ENCODE measurements around the gene PRKCA. TPM values are rescaled to one million over a fixed set of nuclear protein-coding genes. Genes with fewer than 3 reads are reported as not detected.

The PRKCA gene
- total RNA-seq, 2 donors from 2014 or later: 84.9 to 93.9 TPM

DNA sequence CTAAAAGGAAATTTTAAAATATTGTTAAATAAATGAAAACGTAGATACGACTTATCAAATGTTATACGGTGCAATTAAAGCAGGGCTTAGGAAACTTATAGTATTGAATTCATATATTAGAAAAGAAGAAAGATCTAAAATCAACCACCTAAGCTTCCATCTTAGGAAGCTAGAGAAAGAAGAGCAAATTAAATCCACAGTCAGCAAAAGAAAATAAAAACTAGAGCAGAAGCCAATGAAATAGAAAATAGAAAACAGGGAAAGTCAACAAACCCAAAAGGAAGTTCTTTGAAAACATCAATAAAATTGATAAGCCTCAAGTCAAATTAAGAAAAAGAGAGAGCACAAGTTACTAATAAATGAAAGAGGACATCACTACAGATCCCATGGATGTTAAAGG, 457.9 kb downstream of the PRKCA start:
- Mint-ChIP-seq H3K27me3 (no peaks in the 10 kb centered on the region), H3K36me3 (ENCODE audit: low read depth) (peaks cover 5% of the 10 kb centered on the region), H3K4me1 (peaks cover 2% of the 10 kb centered on the region), H3K4me3 (no peak overlapping the region), H3K27ac (no peak overlapping the region)
- DNase-seq (no peak), ATAC-seq (no peak)
- no peaks in the 10 kb centered on the region for H3K9me3 ChIP-seq (ENCODE audit: control insufficient read depth, low read length, poor library complexity, severe bottlenecking)

DNA sequence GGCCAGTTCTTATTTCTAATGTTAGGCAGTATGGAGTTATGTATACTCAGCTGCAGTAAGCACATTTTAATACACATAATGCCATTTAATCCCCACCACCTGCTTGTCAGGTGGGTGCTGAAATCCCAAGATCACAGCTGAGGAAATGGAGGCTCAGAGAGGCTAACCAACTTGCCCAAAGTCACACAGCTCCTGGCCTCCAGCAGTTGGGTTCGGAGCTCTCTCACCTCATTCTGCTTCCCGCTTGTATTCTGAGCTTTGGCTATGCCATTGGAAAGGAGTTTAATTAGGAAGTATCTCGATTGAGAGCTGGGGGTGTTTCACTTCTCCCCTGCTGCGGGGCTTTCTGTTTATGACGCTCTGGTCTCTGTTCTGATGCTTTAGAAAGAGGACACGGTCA, 459.9 kb downstream of the PRKCA start:
- Mint-ChIP-seq H3K27ac (no peak overlapping the region), H3K4me1 (peaks cover 2% of the 10 kb centered on the region), H3K4me3 (no peak overlapping the region), H3K36me3 (ENCODE audit: low read depth) (peaks cover 6% of the 10 kb centered on the region), H3K27me3 (no peaks in the 10 kb centered on the region)
- H3K9me3 ChIP-seq (ENCODE audit: control insufficient read depth, low read length, poor library complexity, severe bottlenecking): no peaks in the 10 kb centered on the region
- DNase-seq (no peak), ATAC-seq (no peak)

DNA sequence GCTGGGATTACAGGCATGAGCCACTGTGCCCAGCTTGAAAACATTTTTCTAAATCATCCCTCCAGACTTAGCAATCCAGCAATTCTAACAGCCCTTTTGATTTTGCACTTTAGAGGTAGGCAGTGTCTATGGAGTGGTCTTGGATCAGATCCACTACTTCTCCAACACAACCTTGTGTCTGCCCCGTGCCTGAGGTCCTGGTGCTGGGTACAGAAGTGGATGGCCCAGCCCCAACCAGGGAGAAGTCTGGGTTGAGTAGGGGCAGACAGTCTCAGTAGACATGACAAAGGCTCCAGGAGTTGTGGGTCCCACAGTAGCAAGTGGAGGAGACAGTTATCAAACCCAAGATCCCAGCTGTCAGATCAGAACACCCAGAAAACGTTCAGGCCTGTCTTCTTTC, 460.6 kb downstream of the PRKCA start:
- H3K4me3 Mint-ChIP-seq: no peak overlapping the region
- H3K4me1 Mint-ChIP-seq: peaks cover 2% of the 10 kb centered on the region
- ATAC-seq: no peak
- H3K27me3 Mint-ChIP-seq: no peaks in the 10 kb centered on the region
- H3K9me3 ChIP-seq (ENCODE audit: control insufficient read depth, low read length, poor library complexity, severe bottlenecking): no peaks in the 10 kb centered on the region
- no peak for DNase-seq
- peaks cover 6% of the 10 kb centered on the region for H3K36me3 Mint-ChIP-seq (ENCODE audit: low read depth)
- H3K27ac Mint-ChIP-seq: no peak overlapping the region

DNA sequence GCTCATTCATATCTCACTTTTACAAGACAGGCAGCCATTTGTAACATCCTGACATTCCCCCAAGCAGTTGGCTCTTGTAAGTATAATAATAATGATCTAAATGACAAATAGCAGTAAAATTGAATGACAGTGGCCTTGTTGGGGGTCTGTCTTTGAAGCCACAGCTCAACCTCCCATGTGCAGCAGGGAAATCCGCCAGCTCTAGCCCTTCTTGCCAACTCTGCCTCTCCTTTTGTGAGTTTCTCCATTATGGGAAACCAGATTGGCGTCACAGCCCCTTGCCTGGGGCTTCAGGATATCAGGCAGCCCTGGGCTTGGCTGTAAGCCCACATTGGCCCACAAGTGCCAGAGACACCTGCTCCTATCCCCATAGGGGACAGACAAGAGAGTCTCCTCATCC, 462.1 kb downstream of the PRKCA start:
- no peaks in the 10 kb centered on the region for H3K27me3 Mint-ChIP-seq
- no peak overlapping the region for H3K4me3 Mint-ChIP-seq
- no peak overlapping the region for H3K27ac Mint-ChIP-seq
- DNase-seq (no peak), ATAC-seq (no peak)
- H3K9me3 ChIP-seq (ENCODE audit: control insufficient read depth, low read length, poor library complexity, severe bottlenecking): no peaks in the 10 kb centered on the region
- peaks cover 6% of the 10 kb centered on the region for H3K36me3 Mint-ChIP-seq (ENCODE audit: low read depth)
- peaks cover 3% of the 10 kb centered on the region for H3K4me1 Mint-ChIP-seq

DNA sequence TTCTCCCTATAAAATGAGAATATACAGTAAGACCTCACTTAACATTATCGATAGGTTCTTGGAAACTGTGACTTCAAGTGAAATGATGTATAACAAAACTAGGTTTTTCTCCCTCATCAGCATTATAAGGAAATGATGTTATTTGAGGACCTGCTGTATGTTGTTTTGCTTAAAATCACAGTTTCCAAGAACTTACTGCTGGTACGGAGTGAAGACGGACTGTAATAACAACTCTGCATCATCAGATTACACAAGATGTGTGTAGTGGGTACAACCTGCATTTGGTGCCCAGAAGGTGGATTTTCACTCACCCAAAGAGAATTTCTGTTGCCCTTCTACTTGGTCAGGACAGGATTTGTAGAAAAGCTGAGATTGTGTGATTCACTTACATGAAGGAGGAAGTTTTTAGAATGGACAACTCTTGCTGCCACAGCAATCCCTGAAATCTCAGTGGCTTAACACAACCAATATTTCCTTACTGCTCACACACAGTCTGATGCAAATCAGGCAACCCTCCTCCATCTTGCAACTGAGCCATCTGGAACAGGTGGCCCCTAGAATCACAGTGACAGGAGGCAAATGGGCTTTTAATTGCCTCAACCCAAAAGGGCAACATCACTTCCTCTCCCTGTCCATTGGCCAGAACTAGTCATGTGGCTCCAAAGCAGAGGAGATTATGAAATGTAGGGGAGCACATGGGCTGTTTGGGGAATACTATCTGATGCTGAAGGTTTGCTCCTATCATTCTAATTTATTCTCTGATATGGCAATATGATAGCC, 464.9 kb downstream of the PRKCA start:
- Mint-ChIP-seq H3K27me3 (no peaks in the 10 kb centered on the region), H3K27ac (no peak overlapping the region), H3K4me1 (peaks cover 3% of the 10 kb centered on the region), H3K36me3 (ENCODE audit: low read depth) (peaks cover 8% of the 10 kb centered on the region), H3K4me3 (no peak overlapping the region)
- no peaks in the 10 kb centered on the region for H3K9me3 ChIP-seq (ENCODE audit: control insufficient read depth, low read length, poor library complexity, severe bottlenecking)
- no peak for ATAC-seq
- no peak for DNase-seq

DNA sequence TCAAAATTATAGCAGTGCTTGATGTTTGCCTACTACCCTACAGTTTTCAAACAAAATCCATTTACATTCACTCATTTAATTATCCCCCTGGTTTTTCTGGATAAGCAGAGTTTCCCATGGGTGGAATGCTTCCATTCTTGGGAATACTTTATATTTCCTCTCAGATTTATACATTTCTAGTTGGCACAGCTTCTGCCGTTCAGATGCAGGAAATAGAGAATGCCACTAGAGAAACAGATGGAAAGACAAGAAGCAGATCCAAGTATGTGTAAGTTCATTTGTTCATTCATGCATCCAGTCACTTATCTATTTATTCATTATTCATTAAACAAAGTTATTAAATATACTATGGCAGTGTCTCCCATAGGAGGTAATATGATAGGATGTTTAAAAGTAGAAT, 467.5 kb downstream of the PRKCA start:
- no peaks in the 10 kb centered on the region for H3K9me3 ChIP-seq (ENCODE audit: control insufficient read depth, low read length, poor library complexity, severe bottlenecking)
- Mint-ChIP-seq H3K27ac (peak overlapping the region; percentile 21), H3K27me3 (no peaks in the 10 kb centered on the region), H3K4me3 (no peak overlapping the region), H3K36me3 (ENCODE audit: low read depth) (peaks cover 8% of the 10 kb centered on the region), H3K4me1 (peaks cover 3% of the 10 kb centered on the region)
- DNase-seq (no peak), ATAC-seq (no peak)

DNA sequence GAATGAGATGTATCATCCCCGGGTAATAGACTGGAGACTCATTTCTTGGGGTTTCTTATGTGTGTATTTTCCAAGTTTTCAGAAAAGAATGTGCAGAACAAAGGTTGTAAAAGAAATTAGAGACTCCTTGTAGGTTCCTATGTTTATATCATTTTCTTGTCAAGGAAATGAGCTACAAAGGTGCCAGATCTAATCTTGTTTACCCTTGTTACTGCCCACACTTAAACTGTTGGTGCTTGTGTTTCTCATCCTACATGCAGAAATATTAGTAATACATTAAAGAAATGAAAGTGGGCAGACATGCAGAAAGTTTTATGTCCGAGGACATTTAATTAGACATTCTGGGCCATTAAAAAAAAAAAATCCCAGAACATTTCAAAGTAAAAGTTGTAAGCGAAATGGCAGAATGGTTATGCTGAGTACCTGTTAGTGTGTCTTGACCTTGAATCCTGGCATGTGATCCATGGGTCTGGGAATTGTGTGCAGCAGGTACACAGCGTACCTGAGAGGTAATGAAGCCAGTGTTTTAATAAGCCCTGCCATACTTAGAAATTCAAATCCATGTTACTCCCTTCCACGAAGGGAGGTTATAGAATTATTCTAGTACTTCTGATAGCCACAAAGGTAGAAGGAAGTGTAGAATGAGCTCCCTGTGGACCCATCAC, 469.9 kb downstream of the PRKCA start:
- no peak overlapping the region for H3K4me3 Mint-ChIP-seq
- H3K9me3 ChIP-seq (ENCODE audit: control insufficient read depth, low read length, poor library complexity, severe bottlenecking): no peaks in the 10 kb centered on the region
- peaks cover 11% of the 10 kb centered on the region for H3K36me3 Mint-ChIP-seq (ENCODE audit: low read depth)
- no peaks in the 10 kb centered on the region for H3K27me3 Mint-ChIP-seq
- ATAC-seq (no peak), DNase-seq (no peak)
- peaks cover 3% of the 10 kb centered on the region for H3K4me1 Mint-ChIP-seq
- H3K27ac Mint-ChIP-seq: peak overlapping the region; percentile 61

DNA sequence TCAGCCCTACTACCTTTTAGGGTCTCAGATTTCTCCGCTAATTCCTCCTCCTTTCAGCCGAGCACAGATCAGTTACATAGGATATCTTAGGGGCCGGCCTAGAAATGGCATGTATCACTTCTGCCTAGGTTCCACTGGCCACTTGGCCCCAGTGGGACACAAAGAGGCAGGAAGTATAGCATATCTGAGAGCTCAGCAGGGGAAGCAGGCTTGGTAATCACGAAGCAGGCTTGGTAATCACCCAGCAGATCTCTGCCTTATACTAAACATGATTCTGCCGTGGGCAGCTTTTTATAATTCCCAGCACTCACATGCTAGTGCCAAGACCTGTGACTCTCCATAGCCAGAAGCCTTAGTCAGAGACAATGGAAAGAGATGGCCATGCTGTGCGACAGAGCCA, 472.9 kb downstream of the PRKCA start:
- ATAC-seq (no peak), DNase-seq (no peak)
- Mint-ChIP-seq H3K27me3 (no peaks in the 10 kb centered on the region), H3K4me1 (no peaks in the 10 kb centered on the region), H3K4me3 (no peak overlapping the region), H3K36me3 (ENCODE audit: low read depth) (peaks cover 11% of the 10 kb centered on the region), H3K27ac (peak overlapping the region; percentile 69)
- no peaks in the 10 kb centered on the region for H3K9me3 ChIP-seq (ENCODE audit: control insufficient read depth, low read length, poor library complexity, severe bottlenecking)

DNA sequence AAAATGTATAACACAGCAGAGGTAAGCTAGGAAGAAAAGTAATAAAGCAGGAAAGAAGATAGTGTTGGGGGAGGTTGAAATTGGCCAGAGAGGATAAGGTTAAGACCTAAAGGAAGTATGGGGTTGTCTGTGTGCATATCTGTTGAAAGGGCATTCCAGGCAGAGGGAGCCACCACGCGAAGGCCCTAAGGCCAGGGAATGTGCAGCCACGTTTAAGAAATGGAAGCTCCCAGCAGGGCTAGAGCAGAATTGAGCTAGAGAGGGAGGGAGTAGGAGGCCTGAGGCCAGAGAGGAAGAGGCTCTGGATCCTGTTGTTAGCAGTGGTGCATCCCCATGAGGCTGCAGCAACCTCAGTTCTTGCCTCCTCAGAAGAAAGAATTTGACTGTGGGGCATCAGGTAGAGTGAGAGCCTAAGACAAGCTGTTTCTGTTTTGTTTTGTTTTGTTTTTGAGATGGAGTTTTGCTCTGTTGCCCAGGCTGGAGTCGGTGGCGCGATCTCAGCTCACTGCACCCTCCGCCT, 473.5 kb downstream of the PRKCA start:
- H3K27me3 Mint-ChIP-seq: no peaks in the 10 kb centered on the region
- peaks cover 8% of the 10 kb centered on the region for H3K36me3 Mint-ChIP-seq (ENCODE audit: low read depth)
- H3K4me3 Mint-ChIP-seq: no peak overlapping the region
- H3K9me3 ChIP-seq (ENCODE audit: control insufficient read depth, low read length, poor library complexity, severe bottlenecking): no peaks in the 10 kb centered on the region
- ATAC-seq (no peak), DNase-seq (no peak)
- peak overlapping the region; percentile 69 for H3K27ac Mint-ChIP-seq
- no peaks in the 10 kb centered on the region for H3K4me1 Mint-ChIP-seq

DNA sequence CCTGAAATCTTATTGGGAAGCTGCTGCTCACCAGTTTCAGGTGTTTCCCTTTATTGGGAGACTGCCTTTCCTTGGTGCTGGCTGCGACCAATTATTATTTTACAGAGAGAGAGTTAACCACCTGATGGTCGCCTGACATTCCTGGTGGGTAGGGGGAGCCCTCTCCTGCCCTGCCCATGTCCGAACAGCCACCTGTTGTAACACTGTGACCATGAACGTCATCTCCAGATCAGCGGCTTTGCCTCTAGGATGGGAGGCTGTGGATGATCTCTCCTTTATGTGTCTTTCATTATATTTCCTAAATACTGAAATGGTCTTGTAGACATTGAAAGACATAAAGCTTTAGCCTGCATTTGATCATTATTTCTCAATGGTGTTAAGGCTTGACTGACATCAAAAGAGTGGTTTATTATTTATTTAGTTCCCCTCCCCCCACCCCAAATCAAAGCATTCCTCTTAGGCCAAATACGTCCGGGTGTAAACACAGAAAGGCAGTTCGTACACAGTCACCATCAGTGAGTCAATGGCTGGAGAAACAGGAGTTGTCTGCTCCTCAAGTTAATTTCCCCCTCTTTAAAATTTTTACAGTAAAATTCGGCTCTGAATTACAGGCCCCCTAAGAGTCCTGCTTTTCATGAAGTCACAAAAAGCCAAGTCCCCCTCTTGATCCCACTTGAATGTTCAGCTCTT, 474.7 kb downstream of the PRKCA start:
- H3K36me3 Mint-ChIP-seq (ENCODE audit: low read depth): peaks cover 10% of the 10 kb centered on the region
- ATAC-seq: no peak
- H3K4me3 Mint-ChIP-seq: no peak overlapping the region
- peaks cover 2% of the 10 kb centered on the region for H3K4me1 Mint-ChIP-seq
- H3K27me3 Mint-ChIP-seq: no peaks in the 10 kb centered on the region
- H3K9me3 ChIP-seq (ENCODE audit: control insufficient read depth, low read length, poor library complexity, severe bottlenecking): no peaks in the 10 kb centered on the region
- no peak overlapping the region for H3K27ac Mint-ChIP-seq
- no peak for DNase-seq

DNA sequence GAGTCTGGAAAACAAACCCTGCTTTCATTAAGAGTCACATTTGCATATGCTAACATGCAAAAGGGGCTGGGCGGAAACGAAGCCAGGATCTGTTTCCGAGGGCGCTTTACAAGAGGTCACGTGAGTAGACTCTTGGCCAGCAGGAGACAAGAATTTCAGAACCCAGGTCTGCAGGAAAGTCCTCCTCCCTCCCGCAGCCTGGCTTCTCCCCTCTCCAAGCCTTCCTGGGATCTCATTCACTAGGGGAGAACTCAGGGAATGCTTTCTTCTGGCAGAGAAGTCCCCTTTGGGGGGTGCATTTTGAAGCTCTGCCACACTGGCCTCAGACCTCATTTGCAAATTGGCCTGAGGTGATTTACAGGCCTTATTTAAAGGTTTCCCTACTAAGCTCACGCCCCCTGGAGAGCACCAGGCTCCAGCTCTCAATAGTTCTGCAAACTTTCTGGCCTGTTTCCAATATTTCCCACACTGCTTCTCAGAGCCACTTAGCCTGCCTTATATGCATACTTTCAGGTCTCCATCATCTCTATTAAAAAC, 475.3 kb downstream of the PRKCA start:
- ATAC-seq: no peak

DNA sequence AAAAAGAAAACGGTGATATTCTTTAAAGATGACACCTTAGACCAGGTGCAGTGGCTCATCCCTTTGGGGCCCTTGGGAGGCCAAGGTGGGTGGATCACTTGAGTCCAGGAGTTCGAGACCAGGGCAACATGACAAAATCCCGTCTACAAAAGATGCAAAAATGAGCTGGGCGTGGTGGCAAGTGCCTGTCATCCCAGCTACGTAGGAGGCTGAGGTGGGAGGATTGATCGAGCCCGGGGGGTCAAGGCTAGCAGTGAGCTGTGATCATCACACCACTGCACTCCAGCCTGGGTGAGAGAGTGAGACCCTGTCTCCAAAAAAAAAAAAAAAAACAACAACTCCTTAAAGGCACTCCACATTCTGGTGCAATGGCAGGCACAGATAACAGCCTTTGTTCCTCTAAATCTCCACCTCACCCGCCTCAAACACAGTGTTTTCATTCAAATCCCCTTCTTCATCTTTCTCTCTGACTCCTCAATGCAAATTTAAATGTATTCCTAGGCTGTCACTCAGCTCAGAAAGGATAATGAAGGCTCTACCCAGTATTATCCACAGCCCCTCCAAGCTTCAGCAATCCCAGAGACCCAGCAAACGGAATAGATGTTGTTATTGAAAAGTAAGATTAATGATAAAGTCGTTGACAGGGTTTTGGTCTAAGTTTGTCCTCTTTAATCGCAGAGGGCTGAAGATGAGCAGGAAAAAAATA, 476.3 kb downstream of the PRKCA start:
- no peak for DNase-seq
- Mint-ChIP-seq H3K4me3 (no peak overlapping the region), H3K27ac (no peak overlapping the region), H3K36me3 (ENCODE audit: low read depth) (peaks cover 10% of the 10 kb centered on the region), H3K4me1 (peaks cover 2% of the 10 kb centered on the region), H3K27me3 (no peaks in the 10 kb centered on the region)
- no peak for ATAC-seq
- no peaks in the 10 kb centered on the region for H3K9me3 ChIP-seq (ENCODE audit: control insufficient read depth, low read length, poor library complexity, severe bottlenecking)

More for the DNA sequence above, 475.3 kb downstream of the PRKCA start:
- no peak for DNase-seq
- peaks cover 2% of the 10 kb centered on the region for H3K4me1 Mint-ChIP-seq
- no peaks in the 10 kb centered on the region for H3K9me3 ChIP-seq (ENCODE audit: control insufficient read depth, low read length, poor library complexity, severe bottlenecking)
- no peak overlapping the region for H3K4me3 Mint-ChIP-seq
- H3K27ac Mint-ChIP-seq: no peak overlapping the region
- H3K27me3 Mint-ChIP-seq: no peaks in the 10 kb centered on the region
- H3K36me3 Mint-ChIP-seq (ENCODE audit: low read depth): peaks cover 10% of the 10 kb centered on the region

DNA sequence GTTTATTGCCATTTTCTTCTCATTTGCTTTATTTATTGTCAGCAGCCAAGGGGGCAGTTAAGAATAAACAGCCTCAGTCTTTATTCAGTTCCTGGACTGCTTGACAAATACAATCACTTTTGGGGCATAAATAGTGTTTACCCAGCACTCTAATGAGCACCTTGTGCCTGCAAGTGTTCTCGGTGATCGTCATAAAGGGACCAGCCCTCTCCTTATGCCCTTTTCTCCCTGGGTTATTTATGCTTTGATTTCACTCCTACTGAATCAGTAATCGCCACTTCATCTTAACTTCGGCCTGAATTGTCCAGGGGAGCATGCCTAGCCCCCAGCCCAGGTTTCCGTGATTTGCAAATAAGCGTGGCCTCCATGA, 476.8 kb downstream of the PRKCA start:
- peaks cover 2% of the 10 kb centered on the region for H3K4me1 Mint-ChIP-seq
- no peak overlapping the region for H3K27ac Mint-ChIP-seq
- ATAC-seq: no peak
- no peaks in the 10 kb centered on the region for H3K27me3 Mint-ChIP-seq
- H3K9me3 ChIP-seq (ENCODE audit: control insufficient read depth, low read length, poor library complexity, severe bottlenecking): no peaks in the 10 kb centered on the region
- DNase-seq: no peak
- H3K36me3 Mint-ChIP-seq (ENCODE audit: low read depth): peaks cover 10% of the 10 kb centered on the region
- no peak overlapping the region for H3K4me3 Mint-ChIP-seq

All from T-helper 17 cell (primary cell).